ENCODE measurements around the gene PEAK1.

PEAK1 gene

DNA sequence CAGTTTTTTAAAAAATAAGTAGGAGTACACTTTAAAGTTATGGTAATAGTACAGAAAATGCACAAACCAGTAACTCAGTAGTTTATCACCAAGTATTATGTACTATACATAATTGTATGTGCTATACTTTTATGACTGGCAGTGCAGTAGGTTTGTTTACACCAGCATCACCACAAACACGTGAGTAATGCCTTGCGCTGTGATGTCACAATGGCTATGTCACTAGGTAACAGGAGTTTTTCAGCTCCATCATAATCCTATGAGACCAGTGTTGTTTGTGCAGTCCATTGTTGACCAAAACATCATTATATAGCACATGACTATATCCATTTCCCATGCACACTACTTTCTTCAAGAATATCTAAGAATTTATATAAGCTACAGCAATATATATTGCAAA, 280.6 kb downstream of the PEAK1 start:
- H3K9me3 Mint-ChIP-seq = peaks cover 10% of the 10 kb centered on the region
- peaks cover 58% of the 10 kb centered on the region for H3K36me3 Mint-ChIP-seq (ENCODE audit: low read depth)
- H3K27ac Mint-ChIP-seq = no peak overlapping the region
- no peak overlapping the region for H3K4me3 Mint-ChIP-seq
- H3K27me3 Mint-ChIP-seq = no peaks in the 10 kb centered on the region
- peaks cover 8% of the 10 kb centered on the region for H3K4me1 Mint-ChIP-seq (ENCODE audit: low read depth)

DNA sequence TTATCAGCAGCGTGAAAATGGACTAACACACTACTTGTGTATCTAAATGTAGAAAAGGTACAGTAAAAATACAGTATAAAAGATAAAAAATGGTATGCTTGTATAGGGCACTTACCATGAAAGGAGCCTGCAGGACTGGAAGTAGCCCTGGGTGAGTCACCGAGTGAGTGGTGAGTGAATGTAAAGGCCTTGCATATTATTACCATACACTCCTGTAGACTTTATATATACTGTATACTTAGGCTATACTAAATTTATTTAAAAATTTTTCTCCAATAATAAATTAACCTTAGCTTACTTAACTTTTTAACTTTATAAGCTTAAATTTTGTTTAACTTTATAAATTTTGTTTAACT, 281.8 kb downstream of the PEAK1 start:
- Mint-ChIP-seq H3K4me1 (ENCODE audit: low read depth) (no peaks in the 10 kb centered on the region), H3K36me3 (ENCODE audit: low read depth) (peaks cover 55% of the 10 kb centered on the region), H3K4me3 (no peak overlapping the region), H3K27ac (no peak overlapping the region), H3K9me3 (peaks cover 10% of the 10 kb centered on the region), H3K27me3 (no peaks in the 10 kb centered on the region)

DNA sequence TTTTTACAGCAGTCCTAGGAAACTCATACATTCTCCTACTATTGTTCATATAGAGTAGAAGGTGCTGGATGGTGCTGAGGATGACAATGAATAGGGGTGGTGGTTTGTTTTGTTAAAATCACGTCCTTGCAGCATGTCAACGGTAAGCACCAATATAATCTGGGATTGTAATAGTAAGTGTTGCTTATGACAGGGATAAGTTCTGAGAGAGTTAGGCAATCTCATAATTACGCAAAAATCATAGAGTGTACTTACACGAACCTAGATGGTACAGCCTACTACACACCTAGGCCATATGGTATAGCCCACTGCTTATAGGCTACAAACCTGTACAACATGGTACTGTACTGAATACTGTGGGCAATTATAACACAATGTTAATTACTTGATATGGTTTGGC, 284.7 kb downstream of the PEAK1 start:
- H3K36me3 Mint-ChIP-seq (ENCODE audit: low read depth) = peaks cover 40% of the 10 kb centered on the region
- H3K4me3 Mint-ChIP-seq = no peak overlapping the region
- no peaks in the 10 kb centered on the region for H3K9me3 Mint-ChIP-seq
- no peaks in the 10 kb centered on the region for H3K4me1 Mint-ChIP-seq (ENCODE audit: low read depth)
- no peak overlapping the region for H3K27ac Mint-ChIP-seq
- no peaks in the 10 kb centered on the region for H3K27me3 Mint-ChIP-seq

DNA sequence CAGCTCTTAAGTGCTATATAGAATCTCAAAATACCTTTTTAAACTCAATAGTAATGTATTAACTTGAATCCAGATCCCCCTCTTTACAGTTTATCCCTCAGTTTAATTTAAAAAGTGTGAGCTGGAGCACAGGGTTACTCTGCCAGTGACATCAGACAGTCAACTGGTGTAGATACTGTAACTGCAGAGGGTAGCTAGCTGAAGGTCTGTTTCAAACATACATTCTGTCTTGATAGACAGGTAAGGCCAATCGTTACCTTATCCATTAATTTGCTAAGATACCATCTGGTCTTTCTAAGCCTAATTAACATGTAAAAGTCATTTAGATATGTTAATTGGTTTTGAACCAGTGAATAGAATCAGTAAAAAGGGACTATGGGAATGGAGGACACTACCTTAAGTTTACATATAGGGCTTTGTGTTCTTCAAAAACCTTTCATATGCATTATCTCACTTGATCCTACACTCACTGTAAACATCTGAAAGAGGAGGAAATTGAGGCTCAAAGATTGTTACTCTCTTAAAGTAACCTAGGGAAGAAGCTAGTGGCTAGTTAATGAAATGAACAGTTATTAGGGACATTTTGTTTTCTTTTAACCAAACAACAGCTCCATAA, 289.5 kb downstream of the PEAK1 start:
- Mint-ChIP-seq H3K9me3 (no peaks in the 10 kb centered on the region), H3K27ac (no peak overlapping the region), H3K27me3 (no peaks in the 10 kb centered on the region), H3K36me3 (ENCODE audit: low read depth) (peaks cover 27% of the 10 kb centered on the region), H3K4me1 (ENCODE audit: low read depth) (no peaks in the 10 kb centered on the region), H3K4me3 (no peak overlapping the region)

DNA sequence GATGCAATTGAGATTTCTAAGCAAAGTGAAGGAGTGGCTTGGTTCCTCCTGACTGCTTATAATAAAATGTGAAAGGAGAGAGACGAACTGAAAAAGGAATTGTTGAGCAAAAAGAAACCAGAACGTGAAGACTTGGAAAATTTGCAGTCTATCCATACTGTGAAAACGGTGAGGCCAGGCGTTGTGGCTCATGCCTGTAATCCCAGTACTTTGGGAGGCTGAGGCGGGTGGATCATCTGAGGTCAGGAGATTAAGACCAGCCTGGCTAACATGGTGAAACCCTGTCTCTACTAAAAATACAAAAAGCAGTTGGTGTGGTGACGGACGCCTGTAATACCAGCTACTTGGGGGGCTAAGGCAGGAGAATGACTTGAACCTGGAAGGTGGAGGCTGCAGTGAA, 292.3 kb downstream of the PEAK1 start:
- H3K27me3 Mint-ChIP-seq = no peaks in the 10 kb centered on the region
- H3K4me1 Mint-ChIP-seq (ENCODE audit: low read depth) = peaks cover 17% of the 10 kb centered on the region
- peaks cover 13% of the 10 kb centered on the region for H3K36me3 Mint-ChIP-seq (ENCODE audit: low read depth)
- H3K4me3 Mint-ChIP-seq = no peak overlapping the region
- H3K9me3 Mint-ChIP-seq = no peaks in the 10 kb centered on the region
- H3K27ac Mint-ChIP-seq = no peak overlapping the region

DNA sequence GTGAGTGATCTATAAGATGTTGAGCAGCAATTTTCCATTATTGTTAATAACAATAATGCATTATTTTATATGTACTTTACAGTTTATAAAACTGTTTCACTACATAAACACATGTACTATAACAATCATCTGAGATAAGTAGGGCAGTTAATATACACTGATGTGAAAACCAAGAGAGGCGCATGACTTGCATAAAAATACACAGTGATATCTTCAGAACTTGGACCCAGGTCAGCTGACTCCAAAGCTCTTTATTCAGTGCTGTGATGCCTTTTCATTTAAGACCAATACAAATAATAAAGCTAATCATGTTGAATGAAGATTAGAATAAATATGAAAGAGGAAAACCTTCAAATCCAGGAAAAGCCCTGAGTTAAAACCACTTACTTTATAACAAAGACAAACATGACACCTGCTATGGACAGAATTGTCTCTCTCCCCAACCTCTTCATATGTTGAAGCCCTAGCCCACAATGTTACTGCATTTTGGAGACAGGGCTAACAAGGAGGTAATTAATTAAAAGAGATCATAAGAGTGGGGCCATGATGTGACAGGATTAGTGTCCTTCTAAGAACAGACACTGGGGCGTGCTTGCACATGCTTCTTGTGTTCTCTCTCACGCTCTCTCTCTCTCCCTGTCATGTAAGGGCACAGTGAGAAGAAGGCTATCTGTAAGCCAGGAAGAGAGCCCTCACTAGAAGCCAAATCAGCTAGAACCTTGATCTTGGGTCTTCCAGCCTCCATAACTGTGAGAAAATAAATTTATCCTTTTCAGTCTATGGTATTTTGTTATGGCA, 293.2 kb downstream of the PEAK1 start:
- Mint-ChIP-seq H3K36me3 (ENCODE audit: low read depth) (peaks cover 12% of the 10 kb centered on the region), H3K27ac (no peak overlapping the region), H3K4me1 (ENCODE audit: low read depth) (peaks cover 22% of the 10 kb centered on the region), H3K4me3 (no peak overlapping the region), H3K27me3 (no peaks in the 10 kb centered on the region), H3K9me3 (no peaks in the 10 kb centered on the region)

DNA sequence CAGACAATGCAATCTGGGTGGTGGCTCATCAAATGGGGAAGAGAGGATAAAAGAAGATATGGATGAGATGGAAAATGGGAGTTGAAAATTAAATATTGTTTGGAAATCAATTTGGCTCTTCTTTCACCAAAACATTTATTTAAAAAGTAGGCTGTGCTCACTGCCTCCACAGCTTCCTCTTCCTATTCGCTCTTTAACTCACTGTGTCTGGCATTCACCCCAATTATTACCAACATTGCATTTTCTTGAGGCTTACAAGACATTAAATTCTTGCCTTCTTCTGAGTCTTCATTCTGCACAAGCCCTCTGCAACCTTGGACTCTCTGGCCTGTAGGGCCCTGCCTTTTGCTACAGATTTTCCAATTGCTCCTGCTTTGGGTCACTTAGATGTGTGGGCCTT, 296.1 kb downstream of the PEAK1 start:
- H3K4me1 Mint-ChIP-seq (ENCODE audit: low read depth) = peaks cover 30% of the 10 kb centered on the region
- no peak overlapping the region for H3K4me3 Mint-ChIP-seq
- peaks cover 6% of the 10 kb centered on the region for H3K36me3 Mint-ChIP-seq (ENCODE audit: low read depth)
- H3K27ac Mint-ChIP-seq = no peak overlapping the region
- H3K9me3 Mint-ChIP-seq = no peaks in the 10 kb centered on the region
- H3K27me3 Mint-ChIP-seq = no peaks in the 10 kb centered on the region

DNA sequence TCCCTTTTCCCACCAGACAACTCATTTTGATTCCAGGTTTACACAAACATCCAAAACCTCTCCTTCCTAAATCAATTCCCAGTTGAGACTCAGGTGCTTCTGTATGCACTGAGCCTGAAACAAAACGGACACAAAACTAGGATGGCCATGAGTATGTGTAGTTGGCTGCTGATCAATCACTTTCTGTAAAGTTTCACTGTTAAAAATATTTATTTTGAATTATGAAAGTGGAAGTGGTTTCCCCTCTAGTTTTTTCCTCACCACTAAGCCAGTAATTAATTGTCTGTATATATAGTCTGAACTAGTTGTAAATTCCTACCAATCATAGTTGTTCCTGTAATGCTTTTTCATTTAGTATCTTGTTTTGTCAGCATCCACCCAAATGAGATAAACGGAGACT, 297.3 kb downstream of the PEAK1 start:
- Mint-ChIP-seq H3K4me3 (no peak overlapping the region), H3K27ac (no peak overlapping the region), H3K4me1 (ENCODE audit: low read depth) (peaks cover 32% of the 10 kb centered on the region), H3K36me3 (ENCODE audit: low read depth) (peaks cover 6% of the 10 kb centered on the region), H3K27me3 (no peaks in the 10 kb centered on the region), H3K9me3 (no peaks in the 10 kb centered on the region)

DNA sequence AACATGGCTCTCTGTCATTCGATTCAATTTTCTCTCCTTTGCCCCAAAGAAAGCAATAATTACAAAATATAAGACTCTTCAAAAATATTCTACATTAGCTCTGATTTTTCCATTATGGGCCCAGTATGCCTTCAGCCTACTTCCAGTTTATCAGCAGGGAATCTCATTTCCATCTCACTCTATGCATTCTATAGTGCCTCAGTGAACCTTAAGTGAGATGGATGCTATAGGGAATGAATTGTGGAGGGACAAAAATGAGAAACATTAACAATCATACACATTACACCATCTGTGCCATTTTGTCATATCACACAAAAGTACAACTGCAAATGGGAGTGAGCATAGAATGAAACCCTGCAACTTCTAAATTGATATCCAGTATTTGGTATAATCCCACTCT, 298.3 kb downstream of the PEAK1 start:
- Mint-ChIP-seq H3K4me3 (no peak overlapping the region), H3K9me3 (no peaks in the 10 kb centered on the region), H3K4me1 (ENCODE audit: low read depth) (peaks cover 32% of the 10 kb centered on the region), H3K27ac (no peak overlapping the region), H3K36me3 (ENCODE audit: low read depth) (no peaks in the 10 kb centered on the region), H3K27me3 (no peaks in the 10 kb centered on the region)

DNA sequence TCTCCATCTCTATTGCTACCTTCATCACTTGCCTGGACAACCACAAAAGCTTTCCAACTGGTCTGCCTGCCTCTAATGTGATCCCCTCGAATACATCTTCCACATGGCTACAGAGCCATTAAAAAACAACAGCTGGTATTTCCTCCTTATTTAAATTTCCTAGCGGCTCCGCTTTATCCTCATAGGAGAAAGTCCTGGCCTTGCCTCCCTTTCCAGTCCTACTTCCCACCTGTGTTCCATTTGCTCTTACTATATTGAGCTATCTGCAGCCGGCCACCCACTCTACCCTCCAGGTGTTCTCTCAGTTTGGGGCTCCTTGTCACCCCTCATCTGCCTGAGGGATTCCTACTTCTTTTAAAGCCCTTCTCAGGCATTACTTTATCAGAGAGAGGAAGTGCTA, 299.3 kb downstream of the PEAK1 start:
- no peaks in the 10 kb centered on the region for H3K27me3 Mint-ChIP-seq
- H3K36me3 Mint-ChIP-seq (ENCODE audit: low read depth) = no peaks in the 10 kb centered on the region
- H3K4me1 Mint-ChIP-seq (ENCODE audit: low read depth) = peaks cover 32% of the 10 kb centered on the region
- no peak overlapping the region for H3K27ac Mint-ChIP-seq
- no peaks in the 10 kb centered on the region for H3K9me3 Mint-ChIP-seq
- H3K4me3 Mint-ChIP-seq = no peak overlapping the region

DNA sequence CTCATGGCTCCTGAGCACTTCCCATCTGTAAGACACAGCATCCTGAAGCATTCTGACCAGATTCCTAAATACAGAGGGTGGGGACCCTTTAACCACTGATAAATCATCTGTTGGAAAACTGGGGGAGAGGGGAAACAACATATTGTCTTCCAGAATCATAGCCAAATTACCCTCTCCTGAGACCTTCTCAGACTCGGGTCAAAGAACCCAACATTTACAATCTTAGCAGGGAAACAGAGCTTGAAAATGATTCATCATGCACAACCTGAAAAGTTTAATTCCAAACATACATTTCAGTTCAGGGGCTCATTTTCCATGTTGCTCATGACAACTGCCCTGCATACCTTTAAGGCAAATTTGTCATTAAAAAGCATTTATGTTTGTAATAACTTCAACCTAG, 300.5 kb downstream of the PEAK1 start:
- H3K4me1 Mint-ChIP-seq (ENCODE audit: low read depth) = peaks cover 30% of the 10 kb centered on the region
- H3K27me3 Mint-ChIP-seq = no peaks in the 10 kb centered on the region
- no peaks in the 10 kb centered on the region for H3K9me3 Mint-ChIP-seq
- H3K36me3 Mint-ChIP-seq (ENCODE audit: low read depth) = peaks cover 5% of the 10 kb centered on the region
- H3K4me3 Mint-ChIP-seq = no peak overlapping the region
- H3K27ac Mint-ChIP-seq = no peak overlapping the region

DNA sequence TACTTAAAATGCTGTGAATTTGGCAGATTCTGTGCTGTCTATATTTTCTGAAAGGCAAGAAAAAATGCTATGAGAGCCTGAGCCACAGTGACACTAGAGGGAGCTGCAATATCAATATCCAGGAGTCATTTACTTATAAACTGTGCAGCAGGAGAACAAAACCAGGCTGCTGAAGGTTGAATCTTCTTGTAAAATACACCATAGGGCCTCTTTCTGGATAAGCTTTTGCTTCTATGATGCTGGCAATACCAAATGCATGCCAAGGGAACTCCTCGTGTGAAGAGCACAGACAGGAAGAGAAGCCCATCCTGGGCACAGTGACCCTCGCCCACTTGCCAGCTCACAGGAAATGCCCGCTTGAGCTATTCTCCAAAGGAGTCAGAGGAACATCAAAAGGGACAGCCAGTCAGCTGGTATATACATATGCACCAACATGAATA, 301.0 kb downstream of the PEAK1 start:
- Mint-ChIP-seq H3K4me3 (no peak overlapping the region), H3K27ac (no peak overlapping the region), H3K27me3 (no peaks in the 10 kb centered on the region), H3K4me1 (ENCODE audit: low read depth) (peaks cover 25% of the 10 kb centered on the region), H3K9me3 (no peaks in the 10 kb centered on the region), H3K36me3 (ENCODE audit: low read depth) (peaks cover 11% of the 10 kb centered on the region)

DNA sequence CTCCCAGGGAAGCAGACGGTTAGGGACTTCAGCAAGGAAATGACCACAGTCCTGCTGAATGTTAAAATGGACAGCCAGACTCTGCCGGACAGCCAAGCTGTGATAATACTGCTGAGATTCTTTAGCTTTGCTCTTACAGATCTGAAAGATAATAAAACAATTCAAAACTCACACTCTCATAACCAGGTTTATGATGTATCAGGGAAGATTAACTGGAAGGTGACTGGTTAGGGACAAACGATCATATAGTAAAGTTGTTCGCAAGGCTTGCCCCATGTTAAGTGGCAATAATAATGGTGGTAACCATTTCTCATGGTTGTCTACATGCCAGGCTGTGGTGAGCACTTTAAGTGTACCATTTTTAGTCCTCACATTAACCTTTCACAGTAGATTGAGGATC, 304.7 kb downstream of the PEAK1 start:
- H3K27me3 Mint-ChIP-seq = no peaks in the 10 kb centered on the region
- no peaks in the 10 kb centered on the region for H3K9me3 Mint-ChIP-seq
- no peak overlapping the region for H3K27ac Mint-ChIP-seq
- no peak overlapping the region for H3K4me3 Mint-ChIP-seq
- H3K36me3 Mint-ChIP-seq (ENCODE audit: low read depth) = peaks cover 23% of the 10 kb centered on the region
- H3K4me1 Mint-ChIP-seq (ENCODE audit: low read depth) = peaks cover 10% of the 10 kb centered on the region

DNA sequence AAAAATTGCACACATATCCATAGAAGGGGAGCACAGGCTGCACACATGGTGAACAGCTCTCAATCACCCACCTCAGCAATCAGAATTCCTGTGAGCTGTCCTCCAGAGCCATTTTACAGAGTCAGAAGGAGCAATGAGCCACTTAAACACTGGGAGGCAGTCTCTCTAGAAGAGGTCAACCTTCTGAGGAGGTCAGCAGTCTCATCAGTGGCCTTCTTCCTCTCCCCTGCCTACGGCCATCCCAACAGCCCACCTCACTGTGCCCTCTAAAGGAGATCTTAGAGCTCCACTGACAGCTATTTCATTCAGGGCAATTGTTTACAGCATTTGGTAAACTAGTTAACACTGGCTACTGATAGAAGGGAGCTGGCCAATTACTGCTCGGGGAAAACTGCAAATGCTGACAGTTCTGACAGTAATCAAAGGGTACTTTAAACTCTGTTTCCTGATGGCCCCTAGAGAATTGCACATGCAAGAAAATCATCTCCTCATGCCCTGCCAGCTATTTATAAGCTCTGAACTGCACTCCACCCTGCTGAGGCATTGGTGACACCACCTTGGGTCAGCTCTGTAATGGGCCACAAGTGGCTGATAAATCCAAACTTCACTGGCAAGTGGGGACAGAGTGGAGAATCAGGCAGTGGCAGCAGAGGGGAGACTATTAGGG, 306.9 kb downstream of the PEAK1 start:
- Mint-ChIP-seq H3K4me3 (no peak overlapping the region), H3K27ac (no peak overlapping the region), H3K4me1 (ENCODE audit: low read depth) (no peaks in the 10 kb centered on the region), H3K9me3 (no peaks in the 10 kb centered on the region), H3K36me3 (ENCODE audit: low read depth) (peaks cover 23% of the 10 kb centered on the region), H3K27me3 (no peaks in the 10 kb centered on the region)

DNA sequence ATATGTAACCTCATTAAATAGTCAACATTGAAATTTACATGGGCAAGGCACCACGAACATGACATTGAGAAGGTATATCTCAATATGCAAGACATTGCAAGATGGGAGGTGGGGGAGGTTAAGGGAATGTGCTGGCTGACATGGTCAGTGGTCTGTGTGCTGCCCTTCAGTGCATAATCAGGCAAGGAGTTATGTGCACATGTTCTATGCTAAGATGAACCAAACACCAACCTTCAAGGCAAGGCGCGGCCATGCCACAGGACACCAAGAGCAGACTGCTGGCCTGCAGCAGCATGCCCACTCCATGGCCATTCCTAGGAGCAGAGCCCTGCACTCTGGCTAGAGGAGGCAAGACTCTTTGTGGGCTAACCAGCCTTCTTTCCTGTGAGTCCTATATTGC, 308.1 kb downstream of the PEAK1 start:
- no peaks in the 10 kb centered on the region for H3K27me3 Mint-ChIP-seq
- no peaks in the 10 kb centered on the region for H3K9me3 Mint-ChIP-seq
- no peak overlapping the region for H3K4me3 Mint-ChIP-seq
- peaks cover 23% of the 10 kb centered on the region for H3K36me3 Mint-ChIP-seq (ENCODE audit: low read depth)
- no peaks in the 10 kb centered on the region for H3K4me1 Mint-ChIP-seq (ENCODE audit: low read depth)
- H3K27ac Mint-ChIP-seq = no peak overlapping the region

Measured in stimulated activated naive CD8-positive, alpha-beta T cell treated with anti-CD3 and anti-CD28 coated beads, Interleukin-15, Interleukin-2, amounts not matched to agents 100 ng/mL and 50 ng/mL, for 24 hours (primary cell).